Brain microvascular endothelial cell (primary cell): ENCODE data around the gene HOXB3.

Experiments
- DNase-seq: peaks from one replicate; pipeline ENCODE4 v3.0.0-alpha.2; 2020
- H3K27ac ChIP-seq: fragments of 250-450 bp; sonication (Bioruptor Pico); 2 replicates; pipeline ENCODE4 v1.5.1; 2020; ENCODE audit warnings: mild to moderate bottlenecking, moderate library complexity
- H3K27me3 ChIP-seq: fragments of 250-450 bp; sonication (Bioruptor Pico); replicated peaks from 2 replicates; pipeline ENCODE4 v1.5.1; 2020; ENCODE audit warnings: mild to moderate bottlenecking
- H3K36me3 ChIP-seq: fragments of 250-450 bp; sonication (Bioruptor Pico); replicated peaks from 2 replicates; pipeline ENCODE4 v1.5.1; 2020; ENCODE audit warnings: mild to moderate bottlenecking
- H3K4me3 ChIP-seq: 2 replicates; pipeline ENCODE4 v1.5.1; 2011; ENCODE audit warnings: low read depth, mild to moderate bottlenecking, control low read depth, low read length, moderate library complexity
- in situ Hi-C: cut with HindIII; loops from 2 replicates; pipeline ENCODE4 v1.10.0; 2017; ENCODE audit warnings: low sequenced_read_pairs, low pct_ligation_motif_present
- TF ChIP-seq, protein P1 (sequence below): IDR thresholded peaks from 2 replicates; pipeline ENCODE4 v1.5.1; 2011; ENCODE audit warnings: low read depth, mild to moderate bottlenecking, moderate library complexity, low read length, control low read depth, inconsistent platforms; ENCODE audit errors: missing control alignments

Gene HOXB3

DNA sequence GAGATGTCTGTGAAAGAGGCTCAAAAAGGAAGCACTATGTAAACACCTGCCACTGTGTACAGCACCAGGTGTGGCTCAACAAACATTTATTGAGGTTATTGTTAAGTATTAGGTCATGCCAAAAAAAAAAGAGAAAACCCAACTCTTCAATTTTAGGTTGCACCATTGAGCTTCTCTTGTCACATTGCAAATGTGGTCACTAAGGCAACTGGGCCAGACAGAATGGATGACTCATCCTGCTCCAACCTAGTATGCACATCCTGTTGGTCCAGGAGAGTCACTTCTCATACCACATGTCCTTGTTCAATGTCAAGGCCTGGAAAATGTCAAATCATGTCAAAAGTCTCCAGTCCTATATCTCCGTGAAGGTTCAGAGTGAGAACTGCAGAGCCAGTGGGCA, 84.3 kb downstream of the HOXB3 start:
- TF ChIP-seq, protein P1, sequence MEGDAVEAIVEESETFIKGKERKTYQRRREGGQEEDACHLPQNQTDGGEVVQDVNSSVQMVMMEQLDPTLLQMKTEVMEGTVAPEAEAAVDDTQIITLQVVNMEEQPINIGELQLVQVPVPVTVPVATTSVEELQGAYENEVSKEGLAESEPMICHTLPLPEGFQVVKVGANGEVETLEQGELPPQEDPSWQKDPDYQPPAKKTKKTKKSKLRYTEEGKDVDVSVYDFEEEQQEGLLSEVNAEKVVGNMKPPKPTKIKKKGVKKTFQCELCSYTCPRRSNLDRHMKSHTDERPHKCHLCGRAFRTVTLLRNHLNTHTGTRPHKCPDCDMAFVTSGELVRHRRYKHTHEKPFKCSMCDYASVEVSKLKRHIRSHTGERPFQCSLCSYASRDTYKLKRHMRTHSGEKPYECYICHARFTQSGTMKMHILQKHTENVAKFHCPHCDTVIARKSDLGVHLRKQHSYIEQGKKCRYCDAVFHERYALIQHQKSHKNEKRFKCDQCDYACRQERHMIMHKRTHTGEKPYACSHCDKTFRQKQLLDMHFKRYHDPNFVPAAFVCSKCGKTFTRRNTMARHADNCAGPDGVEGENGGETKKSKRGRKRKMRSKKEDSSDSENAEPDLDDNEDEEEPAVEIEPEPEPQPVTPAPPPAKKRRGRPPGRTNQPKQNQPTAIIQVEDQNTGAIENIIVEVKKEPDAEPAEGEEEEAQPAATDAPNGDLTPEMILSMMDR = no peak
- H3K27me3 ChIP-seq = peaks cover 13% of the 10 kb centered on the region
- no peaks in the 10 kb centered on the region for H3K36me3 ChIP-seq
- no peak overlapping the region for H3K4me3 ChIP-seq
- in situ Hi-C loops = no loop called here
- no peak overlapping the region for H3K27ac ChIP-seq
- DNase-seq = peak; percentile 70

DNA sequence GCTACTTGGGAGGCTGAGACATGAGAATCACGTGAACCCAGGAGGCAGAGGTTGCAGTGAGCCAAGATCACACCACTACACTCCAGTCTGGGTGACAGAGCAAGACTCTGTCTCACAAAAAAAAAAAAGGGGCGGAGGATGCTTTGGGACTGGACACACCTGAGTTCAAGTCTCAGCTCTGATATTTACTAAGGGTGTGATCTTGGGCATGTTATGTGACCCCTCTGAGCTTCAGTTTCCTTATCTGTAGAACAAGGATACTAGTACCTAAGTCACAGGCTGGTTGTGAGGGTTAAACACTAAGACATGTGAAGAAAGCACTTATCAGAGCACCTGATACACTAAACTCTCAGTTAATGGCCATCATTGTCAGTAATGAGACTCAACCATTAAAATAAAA, 85.1 kb downstream of the HOXB3 start:
- peaks cover 13% of the 10 kb centered on the region for H3K27me3 ChIP-seq
- TF ChIP-seq, protein P1 = no peak
- H3K36me3 ChIP-seq = no peaks in the 10 kb centered on the region
- H3K4me3 ChIP-seq = no peak overlapping the region
- no peak overlapping the region for H3K27ac ChIP-seq
- no peak for DNase-seq
- in situ Hi-C loops = no loop called here

DNA sequence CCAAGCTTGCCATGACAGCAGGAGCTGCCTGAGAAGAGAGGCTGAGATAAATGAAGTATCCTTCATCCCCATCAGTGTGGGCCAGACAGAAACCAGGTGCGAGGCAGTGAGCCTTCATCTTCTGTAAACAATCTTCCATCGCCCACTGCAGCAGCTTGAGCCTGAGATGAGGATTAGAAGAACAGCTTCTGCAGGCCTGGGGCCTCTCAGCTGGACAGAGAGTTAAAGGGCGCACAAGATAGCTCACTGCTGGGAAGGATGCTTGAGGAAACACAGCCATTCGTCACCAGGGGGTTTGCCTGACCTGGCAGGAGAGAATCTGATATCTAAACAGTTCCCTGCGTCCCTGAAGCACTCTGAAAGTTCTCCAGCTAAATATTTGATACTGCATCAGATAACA, 86.3 kb downstream of the HOXB3 start:
- DNase-seq = no peak
- no peak overlapping the region for H3K27ac ChIP-seq
- H3K27me3 ChIP-seq = peaks cover 13% of the 10 kb centered on the region
- TF ChIP-seq, protein P1 = no peak
- H3K36me3 ChIP-seq = no peaks in the 10 kb centered on the region
- in situ Hi-C loops = no loop called here
- H3K4me3 ChIP-seq = no peak overlapping the region

DNA sequence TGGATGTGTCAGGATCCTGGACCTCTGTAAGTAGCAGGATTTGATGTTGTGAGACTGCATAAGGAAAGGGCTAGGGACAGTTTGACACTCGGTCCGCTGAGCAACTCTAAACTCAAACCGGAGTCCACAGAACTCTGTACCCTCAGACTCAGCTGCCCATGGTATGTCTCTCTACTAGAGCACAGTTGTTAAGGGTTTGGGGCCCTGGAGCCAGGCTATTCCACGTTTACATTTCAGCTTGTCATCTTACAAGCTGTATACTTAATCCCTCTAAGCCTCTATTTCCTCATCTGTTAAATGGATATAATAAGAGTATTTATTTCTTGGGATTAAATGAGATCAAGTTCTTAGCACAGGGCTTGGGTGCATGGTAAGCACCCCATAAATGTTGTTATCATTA, 87.1 kb downstream of the HOXB3 start:
- DNase-seq = no peak
- in situ Hi-C loops = no loop called here
- TF ChIP-seq, protein P1 = no peak
- H3K4me3 ChIP-seq = no peak overlapping the region
- H3K27ac ChIP-seq = no peak overlapping the region
- no peaks in the 10 kb centered on the region for H3K36me3 ChIP-seq
- peaks cover 13% of the 10 kb centered on the region for H3K27me3 ChIP-seq

DNA sequence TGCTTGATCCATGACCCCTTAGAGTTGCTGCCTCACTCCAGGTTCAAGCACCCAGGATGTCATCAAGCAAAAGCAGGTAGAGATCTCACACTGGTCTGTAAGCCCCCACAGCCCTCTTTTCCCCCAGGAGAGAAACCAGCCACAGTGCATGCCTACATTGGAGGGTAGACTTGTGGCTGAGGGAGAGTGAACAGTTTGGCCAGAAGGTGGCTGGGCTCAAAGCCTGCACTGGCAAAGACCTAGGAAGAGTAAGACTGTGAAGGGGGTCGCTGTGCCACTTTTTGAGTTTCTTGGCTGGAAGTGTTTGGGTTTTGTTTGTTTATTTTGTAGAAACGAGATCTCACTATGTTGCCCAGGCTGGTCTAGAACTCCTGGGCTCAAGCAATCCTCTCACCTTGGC, 87.7 kb downstream of the HOXB3 start:
- DNase-seq = no peak
- TF ChIP-seq, protein P1 = no peak
- H3K27me3 ChIP-seq = peaks cover 13% of the 10 kb centered on the region
- H3K27ac ChIP-seq = no peak overlapping the region
- no peaks in the 10 kb centered on the region for H3K36me3 ChIP-seq
- in situ Hi-C loops = no loop called here
- no peak overlapping the region for H3K4me3 ChIP-seq
